ENCODE results near the gene UTP11.
"Not testable (repeated sequence)": the region's sequence is repeated elsewhere in the genome, so short reads cannot be mapped to it uniquely, and the experiment has no call there.

UTP11 gene

DNA sequence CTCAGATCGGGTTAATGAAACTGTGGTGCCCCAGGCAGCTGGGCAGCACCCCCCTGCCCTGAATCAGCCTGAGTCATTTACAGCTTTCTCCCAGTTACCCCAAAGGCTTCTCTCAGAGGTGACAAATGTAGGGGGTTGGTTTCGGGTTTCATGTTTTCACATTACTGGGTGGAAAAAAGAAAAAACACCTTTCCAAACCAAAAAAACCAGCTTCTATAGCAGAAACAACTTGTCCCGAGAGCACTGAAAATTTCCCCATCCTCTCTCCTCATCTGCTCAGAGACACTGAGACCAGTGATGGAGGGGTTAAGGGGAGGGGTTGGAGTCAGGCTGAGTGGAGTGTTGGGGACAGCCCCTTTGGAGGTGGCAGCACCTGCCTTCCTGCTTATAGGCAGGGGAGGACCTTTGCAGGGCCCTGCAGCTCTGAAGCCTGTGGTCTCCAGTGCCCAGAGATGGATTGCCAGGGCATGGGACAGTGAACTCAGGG is 15.6 kb downstream of the UTP11 start:
- DNase-seq = no peak

DNA sequence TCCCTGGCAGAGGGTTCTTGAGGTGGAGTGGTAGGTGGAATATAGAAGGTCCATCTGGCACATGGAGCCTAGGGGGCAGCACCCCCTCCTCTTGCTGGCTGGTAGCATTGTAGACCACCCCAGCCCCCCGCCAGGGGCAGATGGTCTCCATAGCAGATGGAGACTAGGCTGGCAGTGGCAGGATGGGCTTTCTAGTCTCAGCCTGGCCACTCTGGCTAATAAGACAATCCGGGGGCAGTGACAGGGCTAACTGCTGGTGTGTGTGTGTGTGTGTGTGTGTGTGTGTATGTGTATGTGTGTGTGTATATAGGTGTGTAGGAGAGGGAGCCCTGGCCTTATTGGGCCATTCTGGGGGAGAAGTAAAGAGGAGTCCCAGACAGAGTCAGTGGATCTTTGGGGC is 16.1 kb downstream of the UTP11 start:
- no peak for DNase-seq

DNA sequence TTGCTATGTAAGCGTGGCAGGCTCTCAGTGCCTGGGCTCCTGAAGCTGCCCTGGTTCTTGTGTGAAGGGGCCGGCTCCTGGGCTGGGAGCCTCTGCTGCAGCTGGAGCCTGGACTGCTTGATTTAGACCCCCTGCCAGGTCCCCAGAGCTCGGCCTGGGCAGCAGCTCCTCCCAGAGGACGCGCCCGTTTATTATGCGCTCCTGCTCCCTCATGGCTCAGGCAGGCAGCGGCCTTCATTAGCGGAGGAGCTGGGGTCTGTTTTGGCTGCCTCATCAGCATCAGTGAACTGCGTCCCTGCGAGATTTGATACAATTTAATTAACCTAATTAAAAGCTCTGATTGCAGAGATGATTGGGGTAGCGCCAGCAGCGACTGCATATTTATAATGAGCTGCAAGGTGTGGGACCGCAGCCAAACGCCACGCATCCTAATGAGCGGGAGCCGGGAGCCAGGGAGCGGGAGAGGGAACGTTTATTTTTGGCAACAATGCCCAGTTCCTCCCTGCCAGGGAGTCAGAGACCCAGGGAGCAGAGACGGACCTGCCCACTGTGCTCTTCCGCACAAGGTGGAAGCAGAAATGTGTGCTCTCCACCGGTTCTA is 16.6 kb downstream of the UTP11 start:
- DNase-seq = no peak

DNA sequence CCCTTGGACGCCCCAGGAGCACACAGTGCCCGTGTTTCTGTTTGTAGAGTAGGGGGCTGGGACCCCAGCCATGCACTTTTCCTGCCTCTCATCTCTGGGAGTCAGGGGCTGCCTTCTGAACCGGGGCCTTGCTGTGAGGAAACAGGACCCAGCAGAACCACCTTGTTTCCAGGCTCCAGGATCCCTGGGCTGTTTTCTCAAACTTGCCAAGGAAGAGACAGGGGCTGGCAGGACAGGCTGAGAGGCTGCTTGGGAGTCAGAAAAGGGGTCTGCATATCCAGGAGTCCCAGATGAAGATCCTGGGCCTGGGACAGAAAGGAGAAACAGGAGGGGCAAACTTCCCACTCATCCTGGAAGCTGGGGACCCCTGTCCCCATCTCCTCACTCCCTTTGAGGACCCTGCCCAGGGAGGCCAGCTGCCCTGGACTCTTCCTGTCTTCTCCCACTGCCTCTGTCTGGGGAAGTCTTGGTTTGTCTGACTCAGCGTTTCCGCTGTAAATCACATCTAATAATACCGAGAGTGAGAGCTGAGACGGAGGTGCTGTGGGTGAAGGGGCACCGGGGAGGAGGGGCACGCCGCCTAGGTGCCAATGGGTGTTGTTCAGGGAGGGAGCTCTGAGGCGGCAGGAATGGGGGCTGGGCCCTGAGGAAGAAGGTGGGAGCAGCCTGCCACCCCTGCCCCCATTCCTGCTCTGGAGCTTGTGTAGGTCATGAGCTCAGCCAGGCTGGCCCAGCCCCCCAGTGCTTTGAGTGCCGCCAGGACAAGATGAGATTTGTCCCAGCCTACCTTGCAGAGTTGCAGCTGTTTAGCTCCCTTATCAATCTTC is 17.4 kb downstream of the UTP11 start:
- no peak for DNase-seq

DNA sequence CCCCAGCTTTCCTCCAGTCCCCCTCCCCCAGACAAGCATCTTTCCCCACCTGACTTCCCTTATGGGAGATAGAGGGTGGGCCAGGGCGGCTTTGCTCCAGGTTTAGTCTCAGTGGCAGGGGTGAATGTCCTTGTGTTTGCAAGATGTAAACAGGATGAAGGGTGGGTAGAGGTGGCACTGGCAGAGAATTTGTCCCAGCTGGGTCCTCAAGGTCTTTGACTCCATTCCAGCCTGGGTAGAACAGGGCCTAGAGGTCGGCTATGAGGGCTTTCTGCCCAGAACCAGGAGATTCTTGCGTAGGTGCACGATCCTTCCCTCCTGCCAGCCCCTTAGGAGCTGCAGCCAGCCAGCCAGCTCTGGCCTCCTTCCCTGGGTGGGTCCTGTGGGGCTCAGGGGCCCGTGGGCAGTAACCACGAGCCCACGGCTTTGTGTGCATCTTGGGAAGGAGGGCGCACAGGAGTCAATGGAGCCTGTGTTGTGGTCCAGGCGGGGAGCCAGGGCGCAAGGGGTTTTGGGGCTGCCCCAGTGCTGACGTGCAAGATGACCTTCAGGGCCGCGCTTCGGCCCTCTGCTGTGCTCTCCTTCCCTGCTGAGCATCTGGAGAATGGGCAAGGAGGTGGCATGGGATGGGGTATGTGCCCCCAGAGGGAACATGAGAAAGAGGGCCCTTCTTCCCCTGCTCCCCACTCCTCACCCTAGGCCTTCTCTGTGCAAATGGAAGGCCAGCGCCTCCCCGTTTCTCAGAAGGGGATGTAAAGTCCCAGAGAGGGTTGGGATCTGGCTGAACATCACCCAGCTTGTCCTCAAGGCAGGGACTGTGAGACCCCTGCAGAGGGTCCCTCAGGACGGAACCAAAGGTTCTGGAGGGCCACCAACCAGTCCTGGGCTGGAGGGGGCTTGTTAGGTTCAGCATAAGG is 18.3 kb downstream of the UTP11 start:
- no peak for DNase-seq

DNA sequence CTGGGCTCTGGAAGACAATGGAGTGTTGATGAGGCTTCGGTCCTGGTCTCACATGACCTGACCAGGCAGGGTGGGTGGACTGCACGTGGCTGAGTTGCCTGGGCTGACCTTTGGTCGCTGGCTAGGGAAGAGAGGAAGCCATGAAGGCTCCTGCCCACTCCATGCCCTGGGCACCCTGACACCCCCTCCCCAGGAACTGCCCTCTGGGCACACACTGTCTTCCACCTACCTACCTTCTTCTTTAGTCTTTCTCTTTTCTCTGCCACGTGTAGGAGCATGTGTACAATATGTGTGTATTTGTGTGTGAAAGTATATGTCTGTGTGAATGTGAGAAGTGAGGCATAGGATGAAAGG is 19.0 kb downstream of the UTP11 start:
- no peak for DNase-seq

DNA sequence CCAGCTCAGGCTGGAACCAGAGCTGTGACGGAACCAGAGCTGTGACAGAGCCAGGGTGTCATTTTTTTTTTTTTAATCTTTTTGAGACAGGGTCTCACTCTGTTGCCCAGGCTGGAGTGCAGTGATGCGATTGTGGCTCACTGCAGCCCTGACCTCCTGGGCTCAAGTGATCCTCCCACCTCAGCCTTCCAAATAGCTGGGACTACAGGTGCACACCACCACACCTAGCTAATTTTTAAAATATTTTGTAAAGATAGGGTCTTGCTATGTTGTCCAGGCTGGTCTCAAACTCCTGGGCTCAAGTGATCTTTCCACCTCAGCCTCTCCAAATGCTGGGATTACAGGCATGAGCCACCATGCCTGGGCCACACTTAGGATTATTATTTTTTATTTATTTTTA is 20.5 kb downstream of the UTP11 start:
- not testable (repeated sequence) for DNase-seq

DNA sequence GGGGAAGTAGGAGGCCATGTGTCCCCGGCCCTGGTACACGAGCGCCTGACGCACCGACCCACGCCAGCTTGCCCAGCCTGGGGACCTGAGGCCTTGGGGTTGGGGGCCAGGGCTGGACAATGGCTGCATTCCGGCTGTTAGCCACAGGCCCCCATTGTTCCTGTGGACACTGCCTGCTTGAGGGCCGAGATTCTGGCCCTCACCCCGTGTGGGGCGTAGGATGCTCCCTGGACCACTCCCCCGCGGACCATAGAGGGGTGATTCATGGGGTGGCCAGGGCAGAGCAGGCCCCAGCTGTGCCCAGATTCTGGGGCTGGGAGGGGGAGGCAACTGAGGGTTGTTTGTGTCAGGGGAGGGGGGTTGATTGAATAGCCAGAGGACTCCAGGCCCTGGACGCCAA is 22.3 kb downstream of the UTP11 start:
- DNase-seq = no peak

DNA sequence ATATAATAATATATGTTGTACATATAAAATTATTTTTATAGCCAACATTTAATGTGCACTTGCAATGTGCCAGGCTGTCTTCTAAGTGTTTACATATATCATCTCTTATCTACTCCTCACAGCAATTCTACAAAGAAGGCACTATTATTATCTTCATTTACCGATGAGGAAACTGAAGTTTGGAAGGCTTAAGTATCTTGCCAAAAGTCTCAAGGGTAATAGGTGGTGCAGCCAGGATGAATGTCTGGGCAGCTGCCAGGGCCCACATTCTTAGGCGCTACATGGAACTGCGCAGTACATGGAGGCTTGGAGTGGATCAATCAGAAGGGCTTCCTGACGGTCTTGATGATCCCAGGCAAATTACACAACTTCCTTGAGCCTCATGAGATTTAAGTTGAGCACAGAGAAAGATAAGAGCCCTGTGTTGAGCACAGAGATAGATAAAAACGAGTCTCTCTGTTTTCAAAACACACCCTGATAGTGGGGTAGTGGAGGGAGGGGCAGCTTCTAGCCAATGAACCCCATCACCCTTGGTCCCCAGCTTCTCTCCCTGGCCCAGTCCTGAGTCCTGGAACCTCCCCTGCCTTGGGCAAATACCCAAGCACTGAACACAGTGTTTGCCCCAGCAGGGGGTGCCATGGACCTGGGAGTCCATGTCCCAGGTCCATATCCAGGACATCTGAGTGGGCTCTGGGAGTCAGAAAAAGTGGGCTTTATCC is 24.8 kb downstream of the UTP11 start:
- no peak for DNase-seq

DNA sequence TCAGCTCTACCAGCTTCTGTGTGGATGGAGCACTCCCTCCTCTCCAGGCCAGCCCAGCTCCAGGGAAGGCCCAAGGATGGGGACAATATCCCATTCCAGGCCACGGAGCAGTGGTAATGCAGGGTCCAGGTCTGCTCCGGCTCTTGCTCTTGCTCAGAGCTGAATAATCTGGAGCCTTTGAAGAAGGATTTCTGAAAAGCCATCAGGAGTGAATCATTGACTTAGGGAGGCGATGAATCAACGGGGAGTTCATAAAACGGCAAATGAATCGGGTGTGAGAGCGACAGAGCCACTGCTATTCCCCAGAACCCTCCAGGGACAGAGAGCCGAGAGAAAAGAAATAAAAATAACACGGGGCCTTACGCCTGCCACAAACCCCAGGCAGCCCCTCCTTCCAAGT is 26.3 kb downstream of the UTP11 start:
- no peak for DNase-seq

DNA sequence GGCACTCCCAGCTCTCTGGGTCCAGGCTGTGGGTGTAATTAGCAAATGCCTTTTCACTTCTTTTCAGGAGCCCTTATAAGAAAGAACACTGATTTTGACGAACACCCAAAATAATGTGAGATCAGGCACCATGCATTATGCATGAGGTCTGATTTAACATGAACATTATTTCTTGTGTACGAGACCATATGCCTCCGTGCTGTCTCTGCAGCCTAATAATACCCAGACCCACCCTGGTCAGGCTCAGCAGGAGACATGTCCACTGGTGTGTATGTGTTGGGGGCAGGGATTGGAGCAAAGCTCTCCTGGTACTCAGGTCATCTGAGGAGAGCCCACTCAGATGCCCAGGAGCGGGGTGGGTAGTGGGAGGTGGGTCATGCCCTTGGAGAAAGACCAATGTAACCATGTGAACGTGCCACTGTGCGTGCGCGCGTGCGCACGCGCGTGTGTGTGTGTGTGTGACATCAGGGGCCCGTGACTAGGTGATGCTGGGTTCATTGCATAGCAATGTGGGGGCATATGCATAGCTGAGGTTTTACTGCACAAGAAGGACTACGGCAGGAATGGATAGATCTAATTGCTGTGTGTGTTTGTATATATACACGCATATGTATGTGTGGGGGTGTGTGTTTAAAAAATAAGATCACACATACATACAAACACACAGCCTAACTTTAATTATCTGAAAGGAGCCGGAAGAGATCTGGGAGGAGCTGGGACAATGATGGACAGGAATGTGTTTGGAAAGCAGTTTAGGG is 27.0 kb downstream of the UTP11 start:
- DNase-seq = no peak

DNA sequence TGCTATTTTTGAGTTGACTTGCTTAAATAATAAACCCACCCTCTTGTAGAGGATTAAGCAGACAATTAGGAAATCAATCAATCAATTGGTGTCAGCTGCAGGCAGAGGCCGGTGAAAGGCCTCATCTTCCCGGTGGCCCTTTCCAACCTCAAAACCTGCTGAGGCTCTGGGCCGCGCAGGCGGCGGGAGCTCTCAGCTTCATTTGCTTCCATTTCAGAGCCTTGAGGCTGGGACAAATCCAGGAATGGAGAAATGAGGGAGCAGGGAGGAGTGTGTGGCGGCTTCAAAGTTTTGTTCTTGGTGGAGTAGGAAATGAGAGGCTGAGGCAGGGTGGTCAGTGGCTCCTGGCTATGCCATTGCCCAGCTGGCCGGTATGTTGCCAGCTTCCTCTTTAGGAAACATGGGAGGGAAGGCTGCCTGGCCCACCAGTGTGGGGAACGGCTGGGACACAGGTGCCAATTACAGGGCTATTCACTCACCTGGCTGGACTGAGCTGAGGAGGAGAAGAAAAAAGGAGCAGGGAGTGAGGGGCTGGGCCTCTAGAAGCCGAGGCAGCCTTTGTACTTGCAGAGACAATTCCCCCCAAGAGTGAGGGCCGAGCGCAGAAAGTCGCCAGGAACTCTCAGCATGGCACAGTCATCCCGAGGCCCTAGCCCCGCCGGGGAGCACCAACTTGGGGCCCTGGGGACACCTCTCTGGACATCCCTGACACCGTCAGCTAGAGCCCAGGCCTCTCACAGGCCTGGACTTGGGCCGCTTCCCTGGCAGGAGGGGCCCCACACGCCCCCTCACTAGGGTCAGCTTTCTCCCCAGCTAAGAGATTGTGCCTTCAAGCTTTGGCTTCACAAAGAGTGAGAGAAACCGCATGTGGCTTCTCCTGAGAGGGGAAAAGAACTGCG is 29.7 kb downstream of the UTP11 start:
- no peak for DNase-seq

DNA sequence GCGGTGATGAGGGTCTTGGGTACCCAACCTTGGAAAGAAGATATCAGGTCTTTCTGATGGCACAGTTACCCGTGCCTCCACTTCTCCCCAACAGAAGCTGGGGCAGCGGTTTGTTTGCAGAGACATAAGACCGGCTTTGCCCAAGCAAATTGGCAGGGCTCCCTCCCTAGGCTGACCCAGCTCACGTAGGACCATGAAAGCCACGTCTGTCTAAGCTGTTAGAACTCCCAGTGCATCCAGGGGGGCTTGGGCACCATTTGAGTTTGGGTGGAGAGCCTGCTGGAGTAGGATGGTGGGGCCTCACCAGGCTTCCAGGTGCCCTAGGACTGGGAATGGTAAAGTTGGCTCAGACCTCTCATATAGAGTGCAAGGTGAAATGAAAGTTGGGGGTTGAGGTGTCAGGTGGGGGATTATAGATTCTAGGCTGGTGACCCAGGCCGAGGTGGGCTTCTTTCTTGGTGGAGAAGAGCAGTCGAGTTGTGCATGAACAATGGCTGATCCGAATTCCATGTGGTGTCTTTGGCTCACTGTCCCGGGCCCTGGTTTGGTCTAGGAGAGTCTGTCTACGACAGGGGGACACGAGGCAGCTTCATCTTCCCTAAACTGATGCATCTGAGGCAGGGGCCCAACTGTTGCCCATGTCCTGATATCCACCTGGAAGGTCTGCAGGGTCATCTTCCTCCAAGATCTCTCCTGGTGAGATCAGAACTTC is 30.7 kb downstream of the UTP11 start:
- DNase-seq = no peak

DNA sequence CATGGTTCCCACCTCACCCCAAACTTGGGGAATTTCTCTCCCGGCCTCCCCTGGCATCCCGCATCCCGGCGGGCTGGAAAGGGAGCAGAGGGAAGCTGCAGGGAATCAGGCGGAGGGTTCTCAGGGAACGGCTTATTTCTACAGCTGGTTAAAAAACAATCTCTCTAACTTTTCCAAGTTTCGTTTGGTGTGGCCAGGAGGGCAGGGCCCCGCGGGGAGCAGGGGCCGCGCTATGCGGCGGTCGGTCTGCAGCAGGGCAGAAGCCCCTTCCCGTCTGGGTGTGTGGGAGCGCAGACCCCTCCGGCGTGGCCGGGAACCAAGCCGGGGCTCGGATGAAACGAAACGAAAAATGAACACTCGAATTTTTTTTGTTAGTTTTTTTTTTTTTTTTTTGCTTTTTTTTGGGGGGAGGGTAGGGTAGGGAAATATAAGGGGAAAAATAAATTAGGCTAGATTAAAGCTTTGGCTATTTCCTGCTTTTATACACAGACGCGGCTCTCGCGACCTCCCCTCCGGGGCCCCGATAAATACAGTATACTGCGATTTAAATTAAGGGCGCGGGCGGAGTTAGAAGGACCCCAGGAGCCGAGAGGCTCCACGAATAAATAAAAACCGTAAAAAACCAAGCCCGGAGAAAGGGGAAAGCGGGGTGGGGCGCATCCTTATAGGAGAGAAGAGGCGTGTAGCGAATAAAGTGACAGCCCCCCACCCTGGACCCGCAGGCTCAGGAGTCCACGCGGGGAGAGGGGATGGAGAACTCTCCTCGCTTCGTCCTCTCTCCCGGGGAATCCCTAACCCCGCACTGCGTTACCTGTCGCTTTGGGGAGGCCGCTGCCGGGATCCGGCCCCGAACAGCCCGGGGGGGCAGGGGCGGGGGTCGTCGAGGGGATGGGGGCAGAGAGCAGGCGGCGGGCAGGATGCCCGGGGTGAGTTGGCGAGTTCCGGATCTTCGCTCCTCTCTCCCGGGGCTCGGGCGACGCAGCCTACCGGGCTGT is 32.0 kb downstream of the UTP11 start:
- DNase-seq = no peak

DNA sequence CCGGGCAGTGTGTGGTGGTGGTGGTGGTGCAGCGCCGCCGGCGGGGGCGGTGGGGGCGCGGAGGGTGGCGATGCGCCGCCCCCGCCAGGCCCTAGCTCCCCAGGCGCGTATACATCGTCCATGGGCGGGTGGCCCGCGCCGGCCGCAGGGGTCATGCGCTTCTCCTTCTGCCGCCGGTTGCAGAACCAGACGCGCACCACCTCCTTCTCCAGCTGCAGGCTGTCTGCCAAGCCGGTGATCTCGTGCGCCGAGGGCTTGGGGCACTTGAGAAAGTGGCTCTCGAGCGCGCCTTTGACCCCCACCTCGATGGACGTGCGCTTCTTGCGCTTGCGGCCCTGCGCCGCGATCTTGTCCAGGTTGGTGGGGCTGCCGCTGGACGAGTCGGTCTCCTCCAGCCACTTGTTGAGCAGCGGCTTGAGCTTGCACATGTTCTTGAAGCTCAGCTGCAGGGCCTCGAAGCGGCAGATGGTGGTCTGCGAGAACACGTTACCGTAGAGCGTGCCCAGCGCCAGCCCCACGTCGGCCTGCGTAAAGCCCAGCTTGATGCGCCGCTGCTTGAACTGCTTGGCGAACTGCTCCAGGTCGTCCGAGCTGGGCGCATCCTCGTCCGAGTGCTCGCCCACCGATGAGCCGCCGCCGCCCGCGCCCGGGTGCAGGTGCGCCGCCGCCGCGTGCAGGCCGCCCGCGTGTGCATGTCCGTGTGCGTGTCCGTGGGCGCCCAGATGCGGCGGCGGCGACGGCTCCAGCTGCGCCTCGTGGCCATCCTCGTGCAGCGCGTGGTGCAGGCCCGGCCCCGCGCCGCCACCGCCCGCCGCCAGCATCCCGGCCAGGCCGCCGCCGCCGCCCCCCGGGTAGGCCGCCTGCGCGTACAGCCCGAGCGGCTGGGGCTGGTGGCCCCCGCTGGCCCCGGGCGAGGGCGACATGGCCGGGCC is 33.1 kb downstream of the UTP11 start:
- DNase-seq = no peak

DNA sequence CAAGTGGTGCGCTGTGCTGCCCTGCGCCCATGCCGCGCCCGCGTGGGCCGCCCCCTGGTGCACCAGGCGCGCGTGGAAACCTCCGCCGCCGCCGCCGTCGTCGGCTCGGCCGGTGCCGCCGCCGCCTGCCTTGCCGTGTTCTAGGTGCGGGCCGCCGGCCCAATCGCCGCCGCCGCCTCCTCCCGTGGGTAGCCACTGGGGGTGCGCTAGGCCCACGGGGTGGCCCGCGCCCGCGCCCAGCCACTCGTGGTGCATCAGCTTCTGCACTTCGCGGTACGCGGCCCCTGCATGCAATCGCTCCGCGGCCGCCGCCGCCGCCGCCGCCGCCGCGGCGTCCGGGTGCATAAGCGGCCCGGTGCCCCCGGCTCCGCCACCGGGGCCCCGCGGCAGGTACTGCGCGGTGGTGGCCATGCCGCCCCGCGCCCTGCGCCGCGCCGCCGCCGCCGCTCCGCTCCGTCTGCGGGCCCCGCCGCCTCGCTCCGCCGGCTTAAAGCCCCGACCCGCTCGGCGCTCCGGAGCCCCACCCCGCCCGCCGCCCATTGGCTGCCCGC is 33.9 kb downstream of the UTP11 start, which contains the start of gene POU3F1:
POU3F1 (minus strand) TSS at position 461 of the 551 bp plus-strand sequence; CDS start at position 411, 50 bp downstream.
- DNase-seq = no peak

DNA sequence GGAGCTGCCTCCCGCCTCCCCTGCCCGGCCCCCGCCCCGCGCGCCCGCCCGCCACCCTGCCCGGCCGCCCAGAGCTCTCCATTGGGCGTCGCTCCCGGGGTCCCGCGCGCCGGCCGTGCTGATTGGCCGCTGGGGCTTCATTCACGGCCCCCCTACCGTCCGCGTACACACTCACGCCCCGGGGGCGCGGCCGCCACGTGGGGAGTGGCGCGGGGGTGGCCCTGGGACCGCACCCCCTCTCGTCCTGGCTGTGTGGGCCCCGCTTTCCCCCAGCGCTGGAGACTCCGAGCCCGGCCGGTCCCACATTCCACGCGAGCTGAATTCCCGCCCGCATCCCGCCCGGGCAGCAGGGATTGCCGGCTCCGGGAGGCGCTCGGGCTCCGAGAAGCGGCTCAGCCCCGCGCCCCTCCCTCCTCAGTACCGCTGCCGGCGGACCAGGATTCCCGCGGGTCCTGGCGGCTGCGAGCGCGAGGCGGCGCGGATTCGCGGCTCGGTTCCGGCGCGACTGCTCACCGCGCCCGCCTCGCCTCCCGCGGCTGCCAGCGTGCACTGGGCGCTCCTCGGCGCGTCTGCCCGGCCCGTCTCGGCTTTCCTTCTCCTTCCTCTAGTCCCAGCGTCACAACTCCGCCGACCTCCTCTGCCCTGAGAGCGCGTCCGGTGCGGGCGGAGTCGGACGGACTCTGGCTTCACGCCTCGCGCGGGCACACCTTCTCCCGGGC is 34.5 kb downstream of the UTP11 start:
- DNase-seq = no peak
